ENCODE data around the gene CSTF3. TPM values are rescaled to one million over a fixed set of nuclear protein-coding genes. Genes with fewer than 3 reads are reported as not detected.
"Not testable (repeated sequence)": the region's sequence is repeated elsewhere in the genome, so short reads cannot be mapped to it uniquely, and the experiment has no call there.

CSTF3 gene
- total RNA-seq, 6 donors from 2014 or later = 7.3 to 19.4 (median 16.4) TPM

DNA sequence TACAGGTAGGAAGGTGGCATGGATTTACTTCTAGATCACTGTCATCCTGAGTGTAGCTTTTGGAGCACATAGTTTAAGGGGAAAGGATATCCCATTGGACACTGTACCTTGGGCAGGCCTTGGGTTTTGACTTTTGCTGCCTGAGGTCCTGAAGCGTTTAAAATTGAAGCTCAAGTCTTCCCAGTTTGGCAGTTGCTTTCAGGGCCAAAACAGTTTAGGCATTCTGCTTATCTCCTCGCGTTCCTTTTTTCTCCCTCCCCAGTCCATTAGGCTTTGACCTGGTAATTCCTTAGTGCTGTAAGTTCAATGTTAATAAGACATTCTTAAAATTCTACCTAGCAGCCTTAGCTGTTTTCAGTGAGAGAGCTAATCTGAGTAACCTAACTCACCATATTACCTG lies 35.7 kb downstream of the CSTF3 start:
- 88 to 96% methylated on average over 3 of the region's 3 CpGs for WGBS, 2 donors
- Histone ChIP-seq H3K36me3 (peaks cover 0 to 3% (median 1%) of the 10 kb centered on the region in 4 donors), H3K4me3 (no peak overlapping the region), H3K27me3 (no peaks in the 10 kb centered on the region), H3K4me1 (peaks cover 0 to 11% (median 0%) of the 10 kb centered on the region in 4 donors), H3K27ac (no peak overlapping the region), H3K9me3 (no peaks in the 10 kb centered on the region)
- ATAC-seq (ENCODE audit: low FRiP score in 2 of 2) = no peak
- TF ChIP-seq, protein P1, sequence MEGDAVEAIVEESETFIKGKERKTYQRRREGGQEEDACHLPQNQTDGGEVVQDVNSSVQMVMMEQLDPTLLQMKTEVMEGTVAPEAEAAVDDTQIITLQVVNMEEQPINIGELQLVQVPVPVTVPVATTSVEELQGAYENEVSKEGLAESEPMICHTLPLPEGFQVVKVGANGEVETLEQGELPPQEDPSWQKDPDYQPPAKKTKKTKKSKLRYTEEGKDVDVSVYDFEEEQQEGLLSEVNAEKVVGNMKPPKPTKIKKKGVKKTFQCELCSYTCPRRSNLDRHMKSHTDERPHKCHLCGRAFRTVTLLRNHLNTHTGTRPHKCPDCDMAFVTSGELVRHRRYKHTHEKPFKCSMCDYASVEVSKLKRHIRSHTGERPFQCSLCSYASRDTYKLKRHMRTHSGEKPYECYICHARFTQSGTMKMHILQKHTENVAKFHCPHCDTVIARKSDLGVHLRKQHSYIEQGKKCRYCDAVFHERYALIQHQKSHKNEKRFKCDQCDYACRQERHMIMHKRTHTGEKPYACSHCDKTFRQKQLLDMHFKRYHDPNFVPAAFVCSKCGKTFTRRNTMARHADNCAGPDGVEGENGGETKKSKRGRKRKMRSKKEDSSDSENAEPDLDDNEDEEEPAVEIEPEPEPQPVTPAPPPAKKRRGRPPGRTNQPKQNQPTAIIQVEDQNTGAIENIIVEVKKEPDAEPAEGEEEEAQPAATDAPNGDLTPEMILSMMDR (IDR thresholded peaks at IDR 0.05) = no peak
- TF ChIP-seq EP300 (IDR thresholded peaks at IDR 0.05) (no peak), POLR2A (IDR thresholded peaks at IDR 0.05) (no peak), POLR2AphosphoS5 (IDR thresholded peaks at IDR 0.05) (no peak)
- DNase-seq = no peak

GRCh38 chr11:33125025-33125424 lies 36.3 kb downstream of the CSTF3 start:
- Histone ChIP-seq H3K36me3 (peaks cover 0 to 3% (median 1%) of the 10 kb centered on the region in 4 donors), H3K27ac (no peak overlapping the region), H3K27me3 (no peaks in the 10 kb centered on the region), H3K4me1 (peaks cover 0 to 11% (median 0%) of the 10 kb centered on the region in 4 donors), H3K9me3 (no peaks in the 10 kb centered on the region), H3K4me3 (no peak overlapping the region)
- ATAC-seq (ENCODE audit: low FRiP score in 2 of 2) (no peak), DNase-seq (no peak)
- 96 to 100% methylated on average over 2 of the region's 2 CpGs for WGBS, 2 donors
- TF ChIP-seq EP300 (IDR thresholded peaks at IDR 0.05) (no peak), POLR2AphosphoS5 (IDR thresholded peaks at IDR 0.05) (no peak), POLR2A (IDR thresholded peaks at IDR 0.05) (no peak)
- TF ChIP-seq, protein P1 (IDR thresholded peaks at IDR 0.05) = no peak

GRCh38 chr11:33122696-33123095 lies 38.6 kb downstream of the CSTF3 start:
- not testable (repeated sequence) for H3K27me3 ChIP-seq; H3K27ac ChIP-seq; H3K4me1 ChIP-seq; H3K4me3 ChIP-seq; H3K9me3 ChIP-seq; H3K36me3 ChIP-seq; ATAC-seq (ENCODE audit: low FRiP score in 2 of 2); DNase-seq
- WGBS, 2 donors = 100% methylated on average over 1 of the region's 1 CpG

- Histone ChIP-seq H3K27ac (no peak overlapping the region), H3K9me3 (no peaks in the 10 kb centered on the region), H3K4me3 (no peak overlapping the region), H3K36me3 (no peaks in the 10 kb centered on the region), H3K27me3 (no peaks in the 10 kb centered on the region), H3K4me1 (no peaks in the 10 kb centered on the region)
- TF ChIP-seq EP300 (IDR thresholded peaks at IDR 0.05) (no peak), POLR2A (IDR thresholded peaks at IDR 0.05) (no peak)
- DNase-seq (no peak), ATAC-seq (ENCODE audit: low FRiP score in 2 of 2) (no peak)
Observed at GRCh38 chr11:33116535-33116934, 44.7 kb downstream of the CSTF3 start.

DNA sequence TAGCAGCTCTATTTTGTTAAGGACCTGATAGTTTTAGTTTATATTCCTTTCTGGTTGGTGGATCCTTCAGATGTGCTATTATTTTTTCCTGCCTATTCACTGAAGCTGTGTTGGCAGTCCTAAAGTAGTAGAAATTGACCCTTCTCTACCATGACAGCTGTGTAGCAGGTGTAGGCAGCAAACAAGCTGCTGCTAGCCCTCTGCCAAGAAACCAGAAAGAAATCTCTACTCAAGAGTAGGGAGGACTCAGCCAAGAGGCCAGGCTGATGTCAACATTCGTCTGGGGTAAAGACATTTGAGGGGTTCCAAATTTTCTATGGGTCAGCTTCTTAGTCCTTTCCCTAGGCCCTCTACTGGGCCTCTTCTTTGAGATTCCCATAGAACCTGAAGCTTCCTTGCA lies 51.2 kb downstream of the CSTF3 start:
- ATAC-seq (ENCODE audit: low FRiP score in 2 of 2) = no peak
- Histone ChIP-seq H3K4me3 (no peak overlapping the region), H3K27me3 (no peaks in the 10 kb centered on the region), H3K9me3 (no peaks in the 10 kb centered on the region), H3K27ac (no peak overlapping the region), H3K4me1 (no peaks in the 10 kb centered on the region), H3K36me3 (peaks cover 0 to 6% (median 0%) of the 10 kb centered on the region in 4 donors)
- 56 to 64% methylated on average over 1 of the region's 1 CpG for WGBS, 2 donors
- TF ChIP-seq POLR2AphosphoS5 (IDR thresholded peaks at IDR 0.05) (no peak), EP300 (IDR thresholded peaks at IDR 0.05) (no peak), POLR2A (IDR thresholded peaks at IDR 0.05) (no peak)
- TF ChIP-seq, protein P1 (IDR thresholded peaks at IDR 0.05) = no peak
- no peak for DNase-seq

DNA sequence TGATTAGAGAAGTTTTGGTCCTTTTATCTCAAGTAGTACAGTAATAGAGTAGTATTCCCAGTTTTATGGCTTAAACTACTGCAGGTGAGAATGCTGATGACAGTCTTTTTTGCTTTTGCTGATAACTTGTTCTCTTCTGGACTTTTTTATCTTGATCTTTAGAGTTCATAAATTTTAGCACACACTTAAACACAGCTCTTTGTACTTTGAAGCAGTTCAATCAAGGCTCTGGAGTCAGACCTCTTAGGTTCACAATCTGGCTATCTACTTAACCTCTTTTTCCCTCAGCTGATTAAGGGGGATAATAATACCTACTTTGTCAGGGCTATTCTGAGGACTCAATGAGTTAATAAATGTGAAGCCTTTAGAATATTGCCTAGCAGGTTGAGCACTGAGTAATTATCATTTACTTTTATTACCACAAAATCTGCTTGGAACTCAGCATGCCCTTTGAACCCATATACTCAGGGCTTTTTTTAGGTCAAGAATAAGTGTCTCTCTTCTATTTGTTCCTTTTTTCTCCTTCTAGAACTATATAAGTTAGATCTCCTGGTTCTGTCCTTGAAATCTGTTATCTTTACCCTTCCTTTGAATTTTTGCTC lies 51.9 kb downstream of the CSTF3 start:
- H3K4me3 ChIP-seq = no peak overlapping the region
- H3K36me3 ChIP-seq = peaks cover 0 to 13% (median 0%) of the 10 kb centered on the region in 4 donors
- TF ChIP-seq POLR2A (IDR thresholded peaks at IDR 0.05) (no peak), POLR2AphosphoS5 (IDR thresholded peaks at IDR 0.05) (no peak), EP300 (IDR thresholded peaks at IDR 0.05) (no peak)
- TF ChIP-seq, protein P1 (IDR thresholded peaks at IDR 0.05) = no peak
- no peaks in the 10 kb centered on the region for H3K9me3 ChIP-seq
- H3K27ac ChIP-seq = no peak overlapping the region
- no peak for ATAC-seq (ENCODE audit: low FRiP score in 2 of 2)
- no peaks in the 10 kb centered on the region for H3K27me3 ChIP-seq
- H3K4me1 ChIP-seq = no peaks in the 10 kb centered on the region
- no peak for DNase-seq

Measured in upper lobe of left lung (tissue), 6 donors.